ENCODE results near the gene MAPKAP1.

Gene MAPKAP1

DNA sequence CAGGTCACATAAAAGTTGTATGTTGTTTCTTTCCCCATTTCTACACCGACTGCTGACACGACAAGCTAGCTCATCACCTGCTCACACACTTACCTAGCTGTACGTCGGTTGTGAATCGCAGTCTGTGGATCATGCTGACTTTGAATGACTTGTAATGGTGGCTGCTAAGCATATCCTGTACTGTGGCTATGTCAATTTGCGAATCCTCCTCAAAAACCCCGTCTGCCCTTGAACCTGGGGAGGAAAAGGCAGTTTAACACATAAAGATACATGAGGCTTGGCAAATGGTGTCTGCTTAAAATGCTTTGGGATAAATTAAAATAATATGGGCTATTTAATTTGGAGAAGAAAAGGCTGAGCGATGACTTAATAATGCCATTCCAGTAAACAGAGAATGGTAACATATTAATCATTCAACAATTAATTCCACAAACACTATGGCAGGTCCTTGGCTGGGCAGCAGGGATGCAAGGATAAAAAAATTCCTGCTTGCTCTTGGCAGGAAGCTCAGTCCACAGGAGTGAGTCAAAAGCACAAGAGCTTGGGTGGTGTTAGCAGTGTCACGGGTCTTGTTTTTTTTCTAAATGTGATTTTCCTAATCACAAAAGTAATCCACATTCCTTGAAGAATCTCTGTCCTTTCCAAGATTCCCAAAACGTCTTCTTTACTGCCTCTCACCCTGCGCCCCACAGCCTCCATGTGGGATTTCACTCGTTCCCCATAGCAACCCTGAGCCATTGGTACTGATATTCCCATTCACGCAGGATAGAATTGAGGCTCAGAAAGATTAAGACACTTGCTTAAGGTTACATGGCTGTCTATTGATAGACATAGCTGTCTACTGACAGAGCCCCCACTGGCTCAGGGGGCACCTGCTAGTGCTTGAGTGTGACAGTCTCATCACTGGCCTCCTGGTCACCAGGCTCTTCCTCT is 222.4 kb downstream of the MAPKAP1 start:
- DNase-seq (ENCODE audit: low spot score): no peak

DNA sequence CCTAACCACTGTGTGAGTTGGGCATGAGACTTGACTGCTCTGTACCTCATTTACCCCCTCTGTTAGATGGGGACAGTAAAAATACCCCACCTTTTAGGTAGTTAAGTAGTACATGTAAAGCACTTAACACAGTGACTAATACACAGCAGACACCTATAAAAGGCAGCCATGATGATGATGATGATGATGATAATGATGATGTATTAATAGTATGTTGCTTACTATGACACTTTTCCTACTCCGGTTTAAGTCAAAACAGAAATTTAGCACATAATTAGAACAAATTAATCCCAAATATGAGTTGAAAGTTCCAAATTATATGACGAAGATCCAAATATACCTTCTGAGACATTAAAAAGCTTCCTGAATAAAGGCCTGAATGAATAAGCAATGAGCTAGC is 223.3 kb downstream of the MAPKAP1 start:
- no peak for DNase-seq (ENCODE audit: low spot score)

DNA sequence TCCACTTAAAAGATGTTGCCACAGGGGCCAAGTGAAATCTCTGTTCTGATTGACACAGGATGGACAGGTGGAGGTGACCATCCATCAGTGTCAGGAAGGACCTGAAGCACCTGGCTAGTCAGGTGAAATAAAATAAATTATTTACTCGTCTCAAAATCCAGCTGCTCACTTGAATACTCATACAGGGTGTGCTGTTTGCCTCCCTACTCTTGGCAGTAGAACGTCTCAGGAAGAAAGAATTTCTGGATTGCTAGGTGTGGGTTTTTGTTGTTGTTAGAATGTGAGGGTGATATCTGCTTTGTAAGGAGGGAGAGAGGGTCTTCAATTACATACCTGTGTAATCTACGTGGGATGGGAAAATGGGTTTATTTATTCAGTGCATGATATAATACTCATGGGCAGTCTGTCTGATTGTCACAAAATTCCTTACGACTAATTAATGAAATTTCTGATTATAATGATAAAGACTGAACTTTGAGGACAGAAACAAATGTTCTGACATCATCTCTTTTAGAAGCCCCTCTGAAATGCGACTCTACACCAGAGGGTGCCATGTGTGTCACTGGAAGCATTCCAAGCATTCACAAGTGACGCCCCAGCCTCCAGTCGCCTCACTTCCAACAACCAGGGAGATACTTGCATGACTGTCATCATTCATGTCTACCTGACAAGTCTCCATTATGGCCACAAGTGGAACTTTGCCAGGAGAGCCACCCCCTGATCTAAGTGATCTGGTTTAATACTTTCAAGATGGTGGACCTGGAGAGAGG is 227.0 kb downstream of the MAPKAP1 start:
- DNase-seq (ENCODE audit: low spot score): no peak

DNA sequence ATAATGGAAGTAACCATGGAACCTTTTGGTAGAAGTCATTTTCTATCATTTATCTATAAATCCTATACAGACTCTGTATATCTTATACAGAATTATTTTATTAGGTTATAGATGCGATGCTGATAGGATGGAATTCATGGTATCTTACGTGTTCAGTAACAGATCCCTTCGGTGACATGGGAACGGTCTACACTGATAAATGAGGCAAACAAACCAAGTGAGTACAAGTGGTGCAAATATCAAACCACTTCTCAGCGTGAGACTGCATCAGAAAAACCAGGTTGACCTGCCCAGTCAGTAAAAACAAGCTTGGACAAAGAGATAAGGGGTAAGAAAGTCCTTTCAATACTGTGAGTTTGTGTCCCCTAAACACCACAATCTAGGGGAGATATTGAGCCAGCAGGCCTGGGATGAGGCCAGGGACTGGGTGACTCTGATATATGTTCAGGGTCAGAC is 229.9 kb downstream of the MAPKAP1 start:
- no peak for DNase-seq (ENCODE audit: low spot score)

DNA sequence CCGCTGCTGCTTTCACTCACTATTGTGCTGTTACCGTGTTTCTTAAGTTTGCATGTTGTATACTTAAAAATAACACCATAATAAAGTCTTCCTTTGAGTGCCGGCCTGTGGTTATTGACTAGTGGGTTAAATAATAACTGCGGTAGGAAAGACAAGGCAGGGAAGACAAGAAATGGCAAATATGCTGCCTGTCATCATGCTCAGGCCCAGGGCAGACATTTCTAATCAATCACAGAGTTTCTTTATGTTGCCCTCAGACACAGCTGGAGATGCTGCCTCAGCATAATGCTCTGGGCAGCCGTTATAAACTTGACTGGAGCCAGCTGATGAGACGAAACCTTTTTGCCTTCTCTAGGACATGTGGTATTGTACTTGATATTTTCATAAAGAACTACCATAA is 230.4 kb downstream of the MAPKAP1 start:
- DNase-seq (ENCODE audit: low spot score): no peak

DNA sequence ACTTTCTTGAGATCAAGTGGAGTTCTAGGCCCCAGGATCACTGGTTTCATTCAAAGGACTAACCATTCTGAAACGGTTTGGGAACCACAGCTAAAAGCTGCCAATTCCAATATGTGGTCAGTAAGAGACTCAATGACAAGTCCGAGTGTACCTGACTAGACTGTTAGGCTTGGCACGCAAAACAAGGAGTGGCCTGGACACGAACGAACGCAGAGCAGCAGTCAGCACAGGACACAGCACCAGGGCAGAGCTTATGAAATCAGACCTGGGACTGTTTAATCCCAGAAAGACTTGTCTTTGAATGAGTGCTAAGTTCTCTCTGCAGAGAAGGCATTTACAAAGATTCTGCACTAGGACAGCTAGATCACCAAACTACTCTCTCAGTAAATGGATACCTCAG is 231.6 kb downstream of the MAPKAP1 start:
- no peak for DNase-seq (ENCODE audit: low spot score)

DNA sequence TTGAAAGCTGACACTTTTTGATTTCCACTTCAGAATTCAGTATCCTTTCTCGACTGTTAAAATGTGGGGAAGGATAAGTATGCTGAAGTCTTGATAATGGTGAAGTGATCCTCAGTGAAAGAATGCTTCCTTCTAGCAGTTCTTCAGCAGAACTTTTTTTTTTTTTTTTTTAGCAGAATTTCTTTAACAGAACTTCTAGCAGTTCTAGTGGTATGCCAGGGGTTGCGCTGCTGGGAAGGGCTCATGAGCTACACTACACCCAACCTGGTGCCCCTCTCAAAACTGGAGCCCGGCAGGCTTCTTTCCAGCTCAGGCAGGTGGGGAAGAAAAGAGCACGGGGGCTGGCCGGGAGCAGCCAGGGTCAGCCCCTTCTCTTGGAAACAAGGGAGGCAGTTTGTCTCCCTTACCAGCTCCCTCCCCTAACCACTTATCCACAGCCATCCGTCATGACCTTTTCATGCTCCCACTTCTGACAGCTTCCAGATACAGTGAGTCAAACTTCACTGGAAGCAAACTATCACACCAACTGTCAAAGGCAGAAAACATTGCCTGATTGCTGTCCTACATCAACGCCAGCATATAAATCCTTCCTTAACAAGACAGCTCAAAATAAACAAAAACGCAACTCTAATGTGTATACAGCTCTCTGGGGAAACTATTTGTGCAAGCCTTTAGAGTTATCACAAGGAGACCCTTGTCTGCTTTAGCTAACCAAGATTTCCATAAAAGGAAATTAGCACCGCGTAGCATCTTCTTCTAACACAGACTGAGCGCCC is 233.9 kb downstream of the MAPKAP1 start:
- no peak for DNase-seq (ENCODE audit: low spot score)

DNA sequence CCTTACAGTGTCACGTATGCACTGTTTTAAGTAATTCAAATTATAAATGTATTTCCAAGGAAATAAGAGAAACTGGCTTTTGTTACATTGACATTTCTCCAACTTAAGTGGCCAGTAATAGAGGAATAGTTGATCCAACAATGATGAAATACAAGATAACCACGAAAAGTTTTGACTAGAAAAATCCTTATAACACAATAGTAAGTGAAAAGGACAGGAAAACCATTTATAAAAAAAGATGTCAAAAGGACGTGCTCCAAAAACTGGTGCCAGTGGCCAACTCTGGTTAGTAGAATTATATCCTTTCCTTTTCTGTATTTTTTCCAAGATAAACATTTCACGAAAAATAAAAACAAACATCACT is 234.5 kb downstream of the MAPKAP1 start:
- no peak for DNase-seq (ENCODE audit: low spot score)

DNA sequence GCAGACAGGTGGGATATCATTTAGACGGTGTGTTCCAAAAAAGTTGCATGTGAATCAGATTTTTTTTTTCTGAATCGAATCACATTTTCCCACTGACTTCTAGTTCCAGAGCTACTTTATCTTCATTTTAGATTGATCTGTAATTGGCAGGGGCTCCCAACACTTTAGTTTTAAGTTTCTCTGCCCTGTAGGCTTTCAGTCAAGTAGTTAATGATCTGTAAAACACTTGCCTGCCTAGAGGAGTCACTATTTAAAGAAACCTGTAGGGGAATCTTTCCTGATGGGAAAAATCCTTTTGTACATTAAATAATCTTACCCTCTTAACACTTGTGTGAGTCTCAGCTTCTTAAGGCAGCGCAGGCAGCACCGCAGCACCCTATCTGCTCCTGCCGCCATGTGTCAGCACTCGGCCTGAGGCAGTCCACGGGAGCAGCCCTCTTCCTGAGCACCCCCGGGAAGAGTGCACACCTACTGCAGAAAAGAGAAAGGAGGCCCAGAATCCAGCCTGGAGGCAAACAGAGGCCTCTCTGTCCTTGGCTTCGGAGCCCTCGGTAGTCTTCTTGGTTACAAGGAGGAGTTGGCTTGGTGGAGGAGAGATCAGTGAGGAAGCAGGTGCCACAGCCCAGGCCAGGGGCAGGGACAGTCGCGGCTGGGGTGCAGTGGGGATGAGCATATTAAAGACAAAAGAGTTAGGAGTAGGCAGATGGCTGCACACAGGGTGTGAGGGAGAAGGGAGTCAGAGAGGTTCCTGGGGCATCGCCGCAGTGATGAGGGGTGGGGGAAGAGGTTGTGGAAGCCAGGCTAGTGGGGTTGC is 236.0 kb downstream of the MAPKAP1 start:
- DNase-seq (ENCODE audit: low spot score): no peak

DNA sequence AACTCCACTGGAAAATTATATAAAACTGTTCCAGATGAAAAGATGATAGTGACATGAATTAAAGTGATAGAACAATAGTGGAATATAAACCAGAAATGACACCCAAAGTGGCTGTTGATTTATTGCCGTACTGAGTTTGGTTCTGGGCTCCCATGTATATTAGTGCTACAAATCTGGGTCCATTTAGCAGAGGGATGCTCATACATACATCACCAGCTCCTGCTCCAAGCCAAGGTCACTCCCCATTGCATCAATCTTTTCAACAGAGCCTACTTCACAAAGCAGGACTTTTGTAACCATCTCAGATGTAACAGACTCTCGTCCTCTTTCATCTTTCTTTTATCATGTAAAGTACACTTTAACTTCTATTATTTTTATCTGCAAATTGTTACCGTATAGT is 236.8 kb downstream of the MAPKAP1 start:
- DNase-seq (ENCODE audit: low spot score): no peak

DNA sequence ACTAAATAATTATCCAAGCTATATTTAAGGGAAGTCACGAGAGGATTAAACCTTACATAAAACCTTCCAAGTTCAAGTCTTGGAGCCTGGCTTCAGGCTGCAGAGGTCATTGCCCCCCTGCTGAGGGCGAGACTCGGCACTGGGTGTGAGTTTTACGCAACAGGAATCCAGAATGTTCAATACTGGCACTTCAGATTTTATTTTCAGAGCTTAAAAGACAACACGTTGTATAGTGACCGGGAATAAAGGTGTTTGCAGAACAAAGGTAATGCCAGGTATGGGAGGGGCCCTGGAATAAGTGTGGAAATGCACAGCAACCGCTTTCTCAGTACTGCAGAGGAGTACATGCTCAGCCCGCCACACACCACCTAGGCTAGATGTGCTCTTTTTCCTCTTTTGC is 238.4 kb downstream of the MAPKAP1 start:
- DNase-seq (ENCODE audit: low spot score): no peak

DNA sequence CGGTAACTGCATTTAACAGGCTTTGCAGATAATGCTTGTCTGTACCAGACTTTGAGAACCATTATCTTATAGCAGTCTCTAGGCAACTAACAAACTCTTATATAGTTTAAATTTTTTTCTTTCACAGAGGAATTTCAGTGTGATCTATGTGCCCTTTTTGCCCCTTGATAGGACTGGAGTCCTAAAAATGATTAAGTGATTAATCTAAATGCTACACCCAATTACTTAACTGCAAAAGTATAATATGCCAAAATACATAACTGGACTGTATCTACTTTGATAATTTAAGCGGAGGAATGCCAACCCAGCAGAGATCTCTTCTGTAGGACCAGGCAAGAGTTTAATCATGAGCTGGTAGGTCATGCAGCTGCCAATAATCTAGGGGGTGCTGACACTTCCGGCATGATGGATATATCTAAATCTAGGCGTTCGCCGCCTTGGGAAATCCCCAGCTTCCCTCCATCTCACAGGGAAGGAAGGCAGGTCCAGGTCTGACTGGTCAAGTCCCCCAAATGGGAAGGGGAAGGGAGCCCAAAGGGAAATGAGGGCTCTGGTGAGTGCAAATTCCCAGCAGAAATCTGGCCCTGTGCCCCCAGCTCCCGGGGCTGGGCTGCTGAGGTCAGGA is 239.8 kb downstream of the MAPKAP1 start:
- no peak for DNase-seq (ENCODE audit: low spot score)

DNA sequence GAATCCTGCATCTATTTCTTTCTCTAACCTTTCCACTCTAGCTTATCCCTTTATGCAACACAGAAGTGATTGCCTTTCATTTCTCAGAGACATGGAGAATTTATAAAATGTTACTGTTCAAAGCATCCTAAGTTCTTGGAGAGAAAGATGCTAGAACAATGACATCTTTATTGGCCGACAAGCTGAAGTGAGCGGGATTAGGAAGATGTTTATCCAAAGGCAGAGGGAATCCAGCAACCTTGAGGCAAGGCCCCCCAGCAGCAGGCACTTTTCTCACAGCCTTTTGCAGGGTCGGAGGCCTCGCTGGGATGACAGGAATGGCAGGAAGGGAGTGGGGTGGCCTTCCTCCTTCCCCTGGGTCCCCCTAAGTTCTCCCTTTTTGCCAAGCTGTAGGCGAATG is 240.6 kb downstream of the MAPKAP1 start:
- DNase-seq (ENCODE audit: low spot score): no peak

DNA sequence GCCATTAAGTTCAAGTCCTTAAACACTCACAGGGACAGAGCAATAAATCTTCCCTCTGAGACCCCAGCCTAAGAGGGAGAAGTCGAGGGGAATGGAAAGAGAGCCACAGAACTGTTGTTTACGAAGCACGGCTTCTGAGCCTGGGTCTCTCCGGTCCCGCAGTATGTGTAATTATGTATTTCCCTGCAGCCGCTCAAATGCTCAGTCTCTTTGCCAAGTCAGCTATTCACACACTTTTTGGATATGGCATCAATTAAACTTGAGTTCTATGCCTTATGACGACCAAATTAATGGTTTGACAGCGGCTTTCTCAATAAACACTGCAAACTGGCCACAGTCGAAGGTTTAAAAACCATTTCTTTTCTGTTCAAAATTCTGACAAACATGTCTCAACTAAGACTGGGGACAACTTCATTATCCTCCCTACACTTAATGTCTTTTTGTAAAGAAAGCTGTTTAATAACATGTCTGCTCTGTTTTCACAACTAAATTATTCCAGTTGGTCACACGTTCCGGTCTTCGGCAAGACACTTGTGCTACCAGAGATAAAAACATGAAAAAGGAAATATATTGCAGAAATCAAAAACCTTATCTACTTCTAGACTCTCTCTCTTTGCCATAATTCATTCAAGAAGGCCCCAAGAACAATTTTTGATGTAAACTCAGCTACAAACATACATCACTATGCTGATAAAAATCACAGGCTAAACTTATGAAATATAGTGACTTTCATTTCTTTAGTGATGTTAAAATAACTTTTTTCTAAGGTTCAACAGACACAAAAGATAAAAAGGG is 242.2 kb downstream of the MAPKAP1 start:
- DNase-seq (ENCODE audit: low spot score): no peak

DNA sequence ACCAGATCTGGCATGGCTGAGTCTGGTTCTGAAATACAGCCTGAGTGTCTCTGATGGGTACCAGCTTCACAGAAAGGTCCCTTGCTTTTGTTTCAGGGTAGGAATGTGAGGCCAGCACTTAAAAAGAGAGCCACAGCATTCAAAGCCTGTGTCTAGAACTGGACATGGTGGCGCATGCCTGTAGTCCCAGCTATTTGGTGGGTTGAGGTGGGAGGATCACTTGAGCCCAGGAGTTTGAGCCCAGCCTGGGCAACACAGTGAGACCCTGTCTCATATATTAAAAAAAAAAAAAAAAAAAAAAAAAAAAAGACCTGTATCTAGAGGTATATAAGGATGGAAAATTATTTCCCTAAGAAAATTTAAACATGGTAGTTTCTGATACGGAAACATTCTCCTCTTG is 243.1 kb downstream of the MAPKAP1 start:
- DNase-seq (ENCODE audit: low spot score): no peak

DNA sequence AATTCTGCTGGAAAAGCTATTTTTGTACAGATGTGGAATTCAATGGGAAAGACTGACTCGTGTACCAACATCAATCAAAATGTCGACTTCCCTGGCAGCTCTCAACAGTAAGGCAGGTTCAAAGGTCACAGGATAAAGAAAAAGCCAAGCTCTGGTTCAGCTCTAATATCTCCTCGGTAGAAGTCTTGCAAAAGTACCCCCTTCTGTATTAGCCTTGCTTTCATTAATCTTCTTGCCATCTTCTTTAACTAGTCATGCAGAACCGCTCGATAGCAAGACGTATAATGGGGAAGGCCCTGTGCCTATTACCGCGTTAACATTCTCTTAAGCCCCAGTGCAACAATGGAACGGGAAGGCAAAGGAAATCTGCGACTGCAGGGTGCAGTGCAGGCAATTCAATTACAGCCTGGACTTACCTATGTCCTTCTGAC is 244.1 kb downstream of the MAPKAP1 start:
- DNase-seq (ENCODE audit: low spot score): peak; percentile 69

DNA sequence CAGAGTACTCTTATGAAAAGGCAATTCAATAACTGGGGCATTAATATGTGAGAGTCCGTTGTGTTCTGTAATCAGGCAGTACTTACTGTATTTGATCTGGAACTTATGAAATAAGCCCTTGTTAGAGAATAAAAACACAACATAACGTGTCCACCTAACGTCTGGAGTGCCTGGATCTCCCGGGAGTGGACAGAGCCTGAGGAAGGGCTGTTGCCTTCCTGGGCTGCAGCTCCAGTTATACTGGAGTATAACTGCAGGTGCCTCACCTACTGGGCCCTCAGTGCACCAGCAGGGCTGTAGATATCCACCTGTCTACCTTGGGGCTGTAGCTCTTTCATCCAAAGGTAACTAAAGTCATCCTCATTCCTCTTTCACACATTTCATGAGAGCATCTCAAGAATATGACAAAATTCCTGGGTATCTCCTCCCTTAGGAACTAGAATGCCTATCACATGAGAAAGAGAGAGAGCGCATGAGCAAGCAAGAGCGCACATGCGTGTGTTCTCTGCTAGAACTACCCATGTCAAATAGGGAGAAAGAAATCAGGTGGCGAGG is 245.3 kb downstream of the MAPKAP1 start:
- no peak for DNase-seq (ENCODE audit: low spot score)

DNA sequence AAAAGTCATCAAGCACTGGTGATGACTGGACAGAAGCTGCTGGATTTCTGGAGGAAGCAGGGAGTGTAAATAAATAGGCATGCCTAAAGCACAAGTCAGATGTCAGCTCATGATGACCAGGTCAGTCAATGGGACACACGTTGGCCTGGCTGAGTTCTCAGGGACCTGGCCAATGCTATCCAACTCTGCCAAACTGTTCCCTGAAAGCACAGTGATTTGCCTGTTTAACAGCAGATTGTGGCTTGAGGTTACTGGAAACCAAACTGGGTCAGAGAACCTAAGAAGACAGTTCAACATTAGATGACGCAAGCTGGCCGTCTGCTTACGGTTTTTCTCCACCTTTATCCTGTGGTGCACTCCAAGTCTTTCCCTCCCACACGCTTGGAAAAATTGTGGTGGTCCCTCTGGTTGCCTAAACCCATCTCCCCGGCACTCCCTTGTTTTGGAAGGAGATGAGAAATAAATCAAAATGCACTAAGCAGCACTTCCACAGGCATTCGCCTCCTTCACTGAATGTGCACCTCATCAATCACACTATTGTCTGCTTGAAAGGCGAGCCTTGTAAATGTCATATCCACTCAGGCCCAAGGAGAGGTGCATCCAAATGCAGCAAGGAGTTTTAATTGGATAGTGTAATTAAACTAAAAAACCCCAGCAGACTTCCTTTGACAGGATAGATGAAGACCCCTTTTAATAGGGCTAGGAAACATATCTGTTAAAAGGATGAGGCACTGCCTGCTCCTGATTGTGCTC is 245.9 kb downstream of the MAPKAP1 start:
- DNase-seq (ENCODE audit: low spot score): no peak

DNA sequence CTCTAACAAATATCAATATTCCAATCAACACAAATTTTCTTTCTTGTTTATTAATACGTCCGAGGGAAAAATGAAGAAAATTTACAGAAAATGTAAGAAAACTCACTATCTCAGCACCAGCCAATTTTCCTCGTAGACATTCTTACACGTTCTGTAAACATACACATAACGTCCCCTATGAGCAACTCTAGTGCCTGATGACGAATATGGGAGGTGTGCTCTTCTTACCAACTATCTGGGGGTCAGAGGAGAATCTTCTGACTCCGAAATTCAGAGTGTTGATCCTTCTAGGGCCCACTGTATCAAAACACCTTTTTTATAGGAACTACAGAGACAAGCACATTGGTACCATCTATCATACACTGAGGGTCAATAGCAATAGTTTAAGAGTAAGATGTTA is 246.7 kb downstream of the MAPKAP1 start:
- no peak for DNase-seq (ENCODE audit: low spot score)

Data from ecto neural progenitor cell (in vitro differentiated cells).